ENCODE data around the gene ERCC6L2.

The ERCC6L2 gene

GRCh38 chr9:95930277-95930676, 54.8 kb downstream of the ERCC6L2 start:
- H3K27me3 ChIP-seq (ENCODE audit: insufficient read depth, low read length), result no peaks in the 10 kb centered on the region
- no peak overlapping the region for H3K4me3 ChIP-seq (ENCODE audit: low read depth, low read length)
- no peak overlapping the region for H2BK120ac ChIP-seq (ENCODE audit: insufficient read depth, low read length, poor library complexity)
- no peak overlapping the region for H2AFZ ChIP-seq (ENCODE audit: insufficient read depth, low read length, poor library complexity)
- H3K4ac ChIP-seq (ENCODE audit: low read depth, low read length), result no peak overlapping the region
- no peak overlapping the region for H4K8ac ChIP-seq (ENCODE audit: low read depth, low read length)
- H2BK12ac ChIP-seq (ENCODE audit: low read length), result no peak overlapping the region
- no peaks in the 10 kb centered on the region for H3K9me3 ChIP-seq (ENCODE audit: insufficient read depth, low read depth, low read length)
- no peak overlapping the region for H4K91ac ChIP-seq (ENCODE audit: low read depth, low read length)
- H3K18ac ChIP-seq (ENCODE audit: low read length), result no peak overlapping the region
- H3K4me2 ChIP-seq (ENCODE audit: low read length), result no peak overlapping the region
- no CpG with 5 or more reads among the region's 1 CpG for WGBS (ENCODE audit: extremely low coverage, insufficient coverage, insufficient read length)
- no peaks in the 10 kb centered on the region for H3K79me1 ChIP-seq (ENCODE audit: low read length)
- no peak overlapping the region for H3K27ac ChIP-seq (ENCODE audit: low read depth, low read length)
- H3K9ac ChIP-seq (ENCODE audit: low read length), result no peak overlapping the region
- H4K12ac ChIP-seq (ENCODE audit: low read depth, low read length), result no peak overlapping the region
- no peak for DNase-seq
- H3K4me1 ChIP-seq (ENCODE audit: control insufficient read depth in 1 of 2, insufficient read depth in 2 of 2, low read length in 2 of 2), result no peaks in the 10 kb centered on the region
- H2AK5ac ChIP-seq (ENCODE audit: low read length), result no peak overlapping the region
- H3K79me2 ChIP-seq (ENCODE audit: control insufficient read depth, insufficient read depth, low read length, poor library complexity), result no peaks in the 10 kb centered on the region
- no peak overlapping the region for H2BK5ac ChIP-seq (ENCODE audit: low read depth, low read length, poor library complexity)
- H3K14ac ChIP-seq (ENCODE audit: low read length), result no peak overlapping the region
- no peak overlapping the region for H3K23ac ChIP-seq (ENCODE audit: low read length)
- H3K36me3 ChIP-seq (ENCODE audit: control insufficient read depth in 1 of 2, insufficient read depth in 2 of 2, low read length in 2 of 2), result peaks cover 2 to 6% of the 10 kb centered on the region in 2 experiments

- H3K4me1 ChIP-seq (ENCODE audit: control insufficient read depth in 1 of 2, insufficient read depth in 2 of 2, low read length in 2 of 2), result no peaks in the 10 kb centered on the region
- H2AFZ ChIP-seq (ENCODE audit: insufficient read depth, low read length, poor library complexity), result no peak overlapping the region
- H3K4me2 ChIP-seq (ENCODE audit: low read length), result no peak overlapping the region
- H3K14ac ChIP-seq (ENCODE audit: low read length), result no peak overlapping the region
- H4K12ac ChIP-seq (ENCODE audit: low read depth, low read length), result no peak overlapping the region
- H3K4ac ChIP-seq (ENCODE audit: low read depth, low read length), result no peak overlapping the region
- no peak overlapping the region for H4K8ac ChIP-seq (ENCODE audit: low read depth, low read length)
- H4K91ac ChIP-seq (ENCODE audit: low read depth, low read length), result no peak overlapping the region
- no peaks in the 10 kb centered on the region for H3K79me1 ChIP-seq (ENCODE audit: low read length)
- no peak overlapping the region for H2BK5ac ChIP-seq (ENCODE audit: low read depth, low read length, poor library complexity)
- no CpG with 5 or more reads among the region's 2 CpGs for WGBS (ENCODE audit: extremely low coverage, insufficient coverage, insufficient read length)
- H2AK5ac ChIP-seq (ENCODE audit: low read length), result no peak overlapping the region
- no peaks in the 10 kb centered on the region for H3K27me3 ChIP-seq (ENCODE audit: insufficient read depth, low read length)
- no peak overlapping the region for H3K23ac ChIP-seq (ENCODE audit: low read length)
- no peaks in the 10 kb centered on the region for H3K79me2 ChIP-seq (ENCODE audit: control insufficient read depth, insufficient read depth, low read length, poor library complexity)
- no peak overlapping the region for H3K18ac ChIP-seq (ENCODE audit: low read length)
- no peak overlapping the region for H3K27ac ChIP-seq (ENCODE audit: low read depth, low read length)
- H3K9me3 ChIP-seq (ENCODE audit: insufficient read depth, low read depth, low read length), result no peaks in the 10 kb centered on the region
- H3K36me3 ChIP-seq (ENCODE audit: control insufficient read depth in 1 of 2, insufficient read depth in 2 of 2, low read length in 2 of 2), result peaks cover 0 to 2% of the 10 kb centered on the region in 2 experiments
- H2BK12ac ChIP-seq (ENCODE audit: low read length), result no peak overlapping the region
- H3K4me3 ChIP-seq (ENCODE audit: low read depth, low read length), result no peak overlapping the region
- H2BK120ac ChIP-seq (ENCODE audit: insufficient read depth, low read length, poor library complexity), result no peak overlapping the region
- no peak for DNase-seq
- no peak overlapping the region for H3K9ac ChIP-seq (ENCODE audit: low read length)
These were observed 60.5 kb downstream of the ERCC6L2 start for GRCh38 chr9:95935861-95936578.

GRCh38 chr9:95936579-95937075, 61.1 kb downstream of the ERCC6L2 start:
- no peak overlapping the region for H4K91ac ChIP-seq (ENCODE audit: low read depth, low read length)
- H3K4me1 ChIP-seq (ENCODE audit: control insufficient read depth in 1 of 2, insufficient read depth in 2 of 2, low read length in 2 of 2), result no peaks in the 10 kb centered on the region
- no peak overlapping the region for H3K4ac ChIP-seq (ENCODE audit: low read depth, low read length)
- H3K79me2 ChIP-seq (ENCODE audit: control insufficient read depth, insufficient read depth, low read length, poor library complexity), result no peaks in the 10 kb centered on the region
- H2BK120ac ChIP-seq (ENCODE audit: insufficient read depth, low read length, poor library complexity), result no peak overlapping the region
- H3K79me1 ChIP-seq (ENCODE audit: low read length), result no peaks in the 10 kb centered on the region
- no peak overlapping the region for H3K18ac ChIP-seq (ENCODE audit: low read length)
- no peaks in the 10 kb centered on the region for H3K9me3 ChIP-seq (ENCODE audit: insufficient read depth, low read depth, low read length)
- H4K12ac ChIP-seq (ENCODE audit: low read depth, low read length), result no peak overlapping the region
- no peak overlapping the region for H3K4me2 ChIP-seq (ENCODE audit: low read length)
- DNase-seq, result no peak
- no peak overlapping the region for H3K14ac ChIP-seq (ENCODE audit: low read length)
- no peak overlapping the region for H2BK5ac ChIP-seq (ENCODE audit: low read depth, low read length, poor library complexity)
- no CpG with 5 or more reads among the region's 3 CpGs for WGBS (ENCODE audit: extremely low coverage, insufficient coverage, insufficient read length)
- H3K27me3 ChIP-seq (ENCODE audit: insufficient read depth, low read length), result no peaks in the 10 kb centered on the region
- no peak overlapping the region for H3K23ac ChIP-seq (ENCODE audit: low read length)
- no peak overlapping the region for H4K8ac ChIP-seq (ENCODE audit: low read depth, low read length)
- peaks cover 0 to 2% of the 10 kb centered on the region in 2 experiments for H3K36me3 ChIP-seq (ENCODE audit: control insufficient read depth in 1 of 2, insufficient read depth in 2 of 2, low read length in 2 of 2)
- H2AK5ac ChIP-seq (ENCODE audit: low read length), result no peak overlapping the region
- H2BK12ac ChIP-seq (ENCODE audit: low read length), result no peak overlapping the region
- no peak overlapping the region for H2AFZ ChIP-seq (ENCODE audit: insufficient read depth, low read length, poor library complexity)
- H3K4me3 ChIP-seq (ENCODE audit: low read depth, low read length), result no peak overlapping the region
- H3K27ac ChIP-seq (ENCODE audit: low read depth, low read length), result no peak overlapping the region
- H3K9ac ChIP-seq (ENCODE audit: low read length), result no peak overlapping the region

GRCh38 chr9:95937131-95937530, 61.6 kb downstream of the ERCC6L2 start:
- H3K4me3 ChIP-seq (ENCODE audit: low read depth, low read length), result no peak overlapping the region
- WGBS (ENCODE audit: extremely low coverage, insufficient coverage, insufficient read length), result no CpG with 5 or more reads among the region's 3 CpGs
- no peak overlapping the region for H3K4ac ChIP-seq (ENCODE audit: low read depth, low read length)

More at GRCh38 chr9:95937131-95937530, 61.6 kb downstream of the ERCC6L2 start:
- Histone ChIP-seq H2AK5ac (ENCODE audit: low read length) (no peak overlapping the region), H3K4me2 (ENCODE audit: low read length) (no peak overlapping the region), H4K91ac (ENCODE audit: low read depth, low read length) (no peak overlapping the region), H3K18ac (ENCODE audit: low read length) (no peak overlapping the region), H2BK120ac (ENCODE audit: insufficient read depth, low read length, poor library complexity) (no peak overlapping the region), H3K27me3 (ENCODE audit: insufficient read depth, low read length) (no peaks in the 10 kb centered on the region), H3K9me3 (ENCODE audit: insufficient read depth, low read depth, low read length) (no peaks in the 10 kb centered on the region), H3K79me1 (ENCODE audit: low read length) (no peaks in the 10 kb centered on the region), H2BK5ac (ENCODE audit: low read depth, low read length, poor library complexity) (no peak overlapping the region), H3K9ac (ENCODE audit: low read length) (no peak overlapping the region), H3K4me1 (ENCODE audit: control insufficient read depth in 1 of 2, insufficient read depth in 2 of 2, low read length in 2 of 2) (no peaks in the 10 kb centered on the region), H2BK12ac (ENCODE audit: low read length) (no peak overlapping the region), H3K27ac (ENCODE audit: low read depth, low read length) (no peak overlapping the region), H2AFZ (ENCODE audit: insufficient read depth, low read length, poor library complexity) (no peak overlapping the region), H4K12ac (ENCODE audit: low read depth, low read length) (no peak overlapping the region), H3K36me3 (ENCODE audit: control insufficient read depth in 1 of 2, insufficient read depth in 2 of 2, low read length in 2 of 2) (peaks cover 0 to 3% of the 10 kb centered on the region in 2 experiments), H4K8ac (ENCODE audit: low read depth, low read length) (no peak overlapping the region), H3K14ac (ENCODE audit: low read length) (no peak overlapping the region), H3K23ac (ENCODE audit: low read length) (no peak overlapping the region), H3K79me2 (ENCODE audit: control insufficient read depth, insufficient read depth, low read length, poor library complexity) (no peaks in the 10 kb centered on the region)
- no peak for DNase-seq

Measured in trophoblast cell (in vitro differentiated cells and primary cell).